Fibroblast of skin of abdomen (primary cell): ENCODE results near the gene TSN. TPM values are rescaled to one million over a fixed set of nuclear protein-coding genes. Genes with fewer than 3 reads are reported as not detected.
"Not testable (repeated sequence)": the region's sequence is repeated elsewhere in the genome, so short reads cannot be mapped to it uniquely, and the experiment has no call there.

Experiments
- DNase-seq: peaks from one replicate; pipeline ENCODE4 v3.0.0-alpha.2; 2013
- polyA plus RNA-seq, 2 experiments: library from polyadenylated mRNA; unstranded; fragments of 120-200 nt; gene quantifications; one replicate each; pipeline ENCODE4 v1.2.1, GENCODE V29; 2013; ENCODE audit not compliant: insufficient read length in 2 of 2

Gene TSN
- polyA plus RNA-seq (2013, experiment 1 of 2; ENCODE audit: insufficient read length), result 63.3 TPM
- polyA plus RNA-seq (2013, experiment 2 of 2; ENCODE audit: insufficient read length), result 61.1 TPM

DNA sequence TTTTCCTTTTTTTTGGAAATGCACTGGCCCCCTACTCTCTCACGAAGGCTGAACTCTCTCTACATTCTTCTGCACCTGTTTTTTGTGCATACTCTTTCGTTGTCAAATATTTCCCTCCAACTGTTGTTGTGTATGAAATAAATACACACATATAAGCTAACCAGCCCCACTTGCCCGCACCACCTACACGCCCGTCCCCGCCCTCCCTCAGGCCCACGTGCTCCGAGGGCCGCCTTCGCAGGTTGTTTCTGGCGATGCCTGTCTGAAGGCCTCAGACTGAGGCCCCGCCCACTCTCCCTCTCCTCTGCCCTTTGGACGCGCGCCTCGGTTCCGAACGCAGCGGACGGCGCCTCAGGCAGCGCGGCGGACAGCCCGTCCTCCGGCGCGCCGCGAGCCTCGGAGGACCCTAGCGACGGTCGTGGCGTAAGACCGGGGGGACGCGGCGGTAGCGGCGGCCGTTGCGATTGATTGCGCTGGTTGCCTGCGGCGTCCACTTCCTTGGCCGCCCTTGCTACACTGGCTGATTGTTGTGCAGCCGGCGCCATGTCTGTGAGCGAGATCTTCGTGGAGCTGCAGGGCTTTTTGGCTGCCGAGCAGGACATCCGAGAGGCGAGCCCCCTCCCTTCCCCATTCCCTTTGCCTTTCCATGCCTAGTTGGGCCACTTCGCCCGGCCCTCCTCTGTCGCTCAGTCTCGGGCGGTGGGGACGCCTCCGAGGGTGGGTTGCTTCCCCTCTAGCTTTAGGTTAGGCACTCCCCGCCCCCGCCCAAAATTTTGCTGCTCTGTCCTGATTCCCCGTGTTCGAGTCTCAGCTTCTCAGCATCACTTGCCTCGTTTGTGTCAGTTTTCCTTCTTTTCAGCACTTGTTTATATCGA, at the start of gene TSN:
Gene TSN (plus strand): TSS at position 415 of the 875 bp plus-strand sequence. CDS start 129 bp downstream, at position 544.
- DNase-seq, result peak; percentile 98

DNA sequence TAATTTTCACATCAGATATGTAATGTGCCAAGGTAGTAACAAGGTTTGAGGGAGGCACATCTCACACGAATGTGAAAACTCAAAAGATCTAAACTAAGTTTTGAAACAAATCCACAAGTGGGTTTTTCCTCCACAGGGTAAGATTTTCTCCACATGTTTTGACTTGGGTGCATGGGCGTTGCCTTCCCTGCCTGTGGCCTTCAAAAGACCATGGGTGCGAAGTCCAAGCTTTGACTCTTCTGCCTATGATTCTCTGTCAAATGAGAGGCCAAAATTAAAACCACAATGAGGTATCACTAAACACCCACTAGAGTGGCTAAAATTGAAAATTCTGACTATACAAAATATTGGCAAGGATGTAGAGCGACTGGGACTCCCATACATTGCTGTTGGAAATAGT, 49.5 kb upstream of the TSN start:
- no peak for DNase-seq

DNA sequence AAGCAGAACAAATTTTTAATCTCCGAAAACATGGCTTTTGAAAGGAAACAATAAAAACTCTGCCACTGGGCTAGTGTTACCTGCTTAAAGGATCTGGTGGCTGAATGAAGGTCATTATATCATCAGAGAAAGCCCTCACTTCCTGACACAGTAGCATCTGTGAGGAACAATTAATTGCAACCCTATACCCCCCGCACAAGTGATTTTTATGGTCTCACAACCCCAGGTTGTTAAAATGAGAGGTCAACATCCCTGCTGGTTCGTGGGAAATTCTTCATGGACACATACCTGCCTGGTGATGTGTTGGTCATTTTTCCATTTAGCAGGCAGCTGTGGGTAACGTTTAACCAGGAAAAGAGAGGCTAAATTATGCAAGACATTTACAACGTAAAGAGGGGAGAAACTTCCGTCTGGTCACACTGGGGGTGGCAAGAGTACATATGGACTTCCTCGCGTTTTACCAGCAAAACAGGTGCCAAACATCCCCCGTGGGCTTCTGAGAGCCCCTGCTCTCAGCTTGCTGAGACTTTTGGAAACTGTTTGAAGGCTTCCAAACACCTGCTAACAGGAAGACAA, 48.0 kb upstream of the TSN start:
- no peak for DNase-seq

DNA sequence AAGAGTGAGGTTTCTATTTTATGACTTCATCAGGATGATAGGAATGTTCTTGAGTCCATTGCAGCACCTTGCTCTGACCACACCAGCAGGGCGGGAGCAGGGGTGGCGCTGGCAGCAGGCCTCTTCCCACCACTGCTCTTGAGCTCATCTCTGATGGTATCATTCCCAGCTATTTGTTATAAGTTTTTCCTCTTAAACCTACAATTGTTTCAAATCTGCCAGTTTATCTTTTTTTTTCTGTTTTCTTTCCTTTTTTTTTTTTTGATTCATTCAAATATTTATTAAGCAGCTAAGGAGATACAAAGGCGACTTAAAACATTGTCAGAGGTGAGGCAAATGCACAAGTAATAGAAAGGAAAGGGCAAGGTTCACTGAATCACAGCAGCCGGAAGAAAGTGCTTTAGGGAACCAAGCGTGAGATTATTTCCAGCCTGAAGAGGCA, 47.5 kb upstream of the TSN start:
- no peak for DNase-seq

DNA sequence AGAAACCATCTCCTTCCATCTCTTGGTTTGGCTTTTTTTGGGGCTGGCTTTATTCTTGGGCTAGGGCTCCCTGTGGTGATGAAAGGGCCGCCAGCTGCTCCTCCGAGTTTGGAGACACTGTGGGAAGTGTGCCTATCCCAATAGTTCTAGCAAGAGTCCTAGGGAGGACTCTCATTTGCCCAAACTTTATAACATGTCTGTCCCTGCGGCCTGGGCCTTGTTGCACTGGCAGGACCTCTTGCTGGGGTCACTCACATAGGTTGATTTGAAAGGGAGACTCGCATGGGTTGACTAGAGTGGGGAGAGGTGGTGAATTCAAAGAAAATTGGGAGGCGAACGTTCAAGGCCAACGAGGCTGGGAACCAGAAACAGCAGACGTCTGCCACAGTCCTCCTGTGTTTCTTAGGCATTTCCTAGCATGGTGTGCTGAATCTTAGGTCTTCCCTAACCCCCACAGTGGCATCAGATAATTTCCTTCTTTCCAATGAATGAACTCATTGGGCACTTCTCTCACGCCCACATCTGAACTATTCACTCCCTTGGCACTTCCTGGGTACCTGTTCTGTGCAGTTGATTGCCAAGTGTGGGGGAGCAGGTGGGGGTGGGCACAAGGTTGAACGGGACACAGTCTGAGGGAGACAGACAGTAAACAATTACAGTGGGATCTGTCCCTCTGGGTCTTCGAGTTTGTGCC, 45.5 kb upstream of the TSN start:
- no peak for DNase-seq

DNA sequence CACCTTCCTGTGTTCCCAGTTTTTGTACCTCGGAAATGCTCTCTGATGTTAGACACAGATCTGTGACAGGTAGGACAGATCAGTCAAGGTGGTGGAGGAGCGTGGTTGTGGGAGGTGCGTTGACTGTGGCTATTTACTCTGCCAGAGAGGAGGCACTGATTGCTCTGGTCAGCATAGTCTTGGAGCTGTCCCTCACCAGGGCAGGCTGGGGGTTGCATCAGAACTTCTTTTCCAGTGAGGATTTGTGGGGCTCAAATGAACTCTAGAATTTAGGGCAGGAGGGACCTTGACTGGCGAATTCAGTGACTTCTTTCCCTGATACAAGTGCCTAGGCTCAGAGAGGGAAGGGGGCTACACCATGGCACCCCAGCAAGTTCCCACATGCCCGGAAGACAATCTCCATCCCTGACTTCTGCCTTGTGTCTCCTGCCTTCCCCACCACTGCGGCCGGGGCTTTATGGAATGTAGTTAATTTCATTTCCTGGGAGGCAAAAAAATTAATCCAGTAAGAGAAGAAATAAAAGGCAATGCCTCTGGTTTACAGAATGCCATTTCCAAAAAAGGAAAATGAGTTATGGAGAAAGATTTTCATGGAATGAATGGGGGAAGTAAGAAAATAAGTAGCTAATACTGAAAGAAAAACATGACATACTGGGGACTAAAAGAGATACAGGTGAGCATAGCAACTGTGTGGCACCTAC, 44.8 kb upstream of the TSN start:
- peak; percentile 67 for DNase-seq

DNA sequence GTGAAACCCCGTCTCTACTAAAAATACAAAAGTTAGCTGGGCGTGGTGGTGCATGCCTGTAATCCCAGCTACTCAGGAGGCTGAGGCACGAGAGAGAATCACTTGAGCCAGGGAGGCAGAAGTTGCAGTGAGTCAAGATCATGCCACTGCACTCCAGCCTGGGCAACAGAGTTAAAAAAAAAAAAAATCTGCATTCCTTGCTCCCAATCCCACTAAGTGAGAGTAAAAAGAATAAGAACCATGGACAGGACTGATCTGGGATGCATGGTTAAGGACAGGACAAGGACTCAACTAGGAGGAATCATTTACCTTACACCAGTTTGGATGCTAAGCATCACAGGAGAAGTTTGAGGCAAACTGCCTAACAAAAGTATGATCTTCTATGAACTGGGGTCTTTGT, 44.0 kb upstream of the TSN start:
- peak; percentile 16 for DNase-seq

DNA sequence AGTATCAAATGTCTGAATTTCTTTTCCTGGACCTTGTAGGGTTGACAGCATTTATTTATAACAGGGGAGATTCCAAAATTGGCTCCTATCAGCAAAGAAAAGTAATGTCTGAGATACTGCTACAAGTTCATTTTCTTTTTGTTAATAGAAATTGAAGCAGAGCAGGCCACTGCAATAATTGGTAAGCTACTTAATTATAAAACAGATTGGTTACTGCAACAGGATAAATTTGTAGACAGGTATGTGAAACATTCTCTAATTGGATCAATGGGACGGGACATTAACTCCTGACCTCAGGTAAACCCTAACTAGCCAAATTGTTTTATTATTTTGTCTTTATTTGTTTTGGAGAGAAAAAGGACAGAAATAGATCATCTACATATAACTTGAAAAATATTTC, 39.3 kb upstream of the TSN start:
- no peak for DNase-seq

DNA sequence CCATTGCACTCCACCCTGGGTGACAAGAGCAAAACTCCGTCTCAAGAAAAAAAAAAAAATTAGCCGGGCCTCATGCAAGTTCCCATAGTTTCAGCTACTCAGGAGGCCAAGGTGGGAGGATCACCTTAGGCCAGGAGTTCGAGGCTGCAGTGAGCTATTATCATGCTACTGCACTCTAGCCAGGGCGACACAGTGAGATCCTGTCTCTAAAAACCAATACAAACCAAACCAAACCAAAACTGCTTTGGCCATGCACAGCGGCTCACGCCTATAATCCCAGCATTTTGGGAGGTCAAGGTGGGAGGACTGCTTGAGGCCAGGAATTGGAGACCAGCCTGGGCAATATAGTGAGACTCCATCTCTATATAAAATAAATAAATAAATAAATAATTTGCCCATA, 37.9 kb upstream of the TSN start:
- no peak for DNase-seq

DNA sequence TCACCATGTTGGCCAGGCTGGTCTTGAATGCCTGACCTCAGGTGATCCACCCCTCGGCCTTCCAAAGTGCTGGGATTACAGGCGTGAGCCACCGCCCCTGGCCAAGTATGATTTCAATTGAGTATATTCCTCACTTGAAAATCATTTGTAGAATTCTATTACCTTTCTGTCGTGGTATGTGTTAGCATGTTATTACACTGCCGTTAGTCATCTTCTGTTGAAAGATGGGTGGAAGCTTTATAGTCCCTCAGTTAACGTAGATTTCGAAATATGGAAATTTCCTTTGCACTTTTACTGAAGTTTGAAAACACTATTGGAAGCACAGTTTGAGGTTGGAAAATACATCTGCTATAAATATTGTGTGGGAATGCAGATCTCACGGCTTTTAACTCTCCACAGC, 33.5 kb upstream of the TSN start:
- DNase-seq, result peak; percentile 94

DNA sequence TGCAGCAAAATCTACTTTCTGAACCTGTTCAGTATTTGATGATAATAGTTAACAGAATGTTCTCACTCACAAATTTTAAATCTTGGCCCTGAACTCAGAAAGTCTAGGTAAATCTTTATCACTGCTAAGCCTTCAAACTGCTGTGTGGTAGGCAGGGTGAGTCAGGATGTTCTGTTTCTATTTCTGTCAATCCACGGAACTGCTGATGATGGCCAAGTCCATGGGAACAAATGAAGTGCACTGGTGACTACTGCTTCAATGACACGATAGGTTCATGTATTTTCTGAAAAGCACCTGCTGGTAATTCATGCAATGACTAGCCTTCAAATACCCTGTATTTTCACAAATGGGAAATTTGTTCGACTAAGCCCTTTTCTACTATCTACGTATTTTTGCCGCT, 33.0 kb upstream of the TSN start:
- DNase-seq, result peak; percentile 64

DNA sequence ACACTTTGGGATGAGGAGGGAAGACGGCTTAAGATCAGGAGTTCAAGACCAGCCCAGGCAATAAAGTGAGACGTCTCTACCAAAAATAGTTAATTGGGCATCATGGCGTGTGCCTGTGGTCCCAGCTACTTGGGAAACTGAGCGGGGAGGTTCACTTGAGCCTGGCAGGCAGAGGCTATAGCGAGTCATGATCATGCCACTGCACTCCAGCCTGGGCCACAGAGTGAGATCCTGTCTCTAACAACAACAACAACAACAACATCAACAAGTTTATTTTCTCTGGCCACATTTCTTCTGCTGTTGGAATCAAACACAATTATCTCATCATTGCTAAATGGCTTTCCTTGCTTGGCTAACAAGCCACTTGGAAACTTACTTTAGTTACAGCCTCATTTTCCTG, 32.1 kb upstream of the TSN start:
- DNase-seq, result no peak

DNA sequence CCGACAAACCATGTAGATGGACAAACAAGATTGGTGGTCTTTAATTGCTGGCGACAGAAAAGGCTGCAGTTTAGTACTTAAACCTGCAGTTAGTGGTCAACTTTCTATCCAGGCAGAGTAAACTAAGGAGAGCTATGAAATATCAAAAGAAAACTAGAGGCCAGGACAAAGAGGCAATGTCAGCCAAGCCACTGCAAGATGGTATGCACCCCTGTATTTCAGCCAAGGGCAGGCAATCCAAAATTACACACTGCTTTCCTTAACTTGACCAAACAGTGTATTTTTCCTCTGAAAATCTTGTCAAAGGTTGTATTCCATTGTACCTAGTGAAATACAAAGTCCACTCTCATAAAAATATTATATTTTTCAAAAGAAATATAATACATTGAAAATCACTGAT, 28.1 kb upstream of the TSN start:
- no peak for DNase-seq

DNA sequence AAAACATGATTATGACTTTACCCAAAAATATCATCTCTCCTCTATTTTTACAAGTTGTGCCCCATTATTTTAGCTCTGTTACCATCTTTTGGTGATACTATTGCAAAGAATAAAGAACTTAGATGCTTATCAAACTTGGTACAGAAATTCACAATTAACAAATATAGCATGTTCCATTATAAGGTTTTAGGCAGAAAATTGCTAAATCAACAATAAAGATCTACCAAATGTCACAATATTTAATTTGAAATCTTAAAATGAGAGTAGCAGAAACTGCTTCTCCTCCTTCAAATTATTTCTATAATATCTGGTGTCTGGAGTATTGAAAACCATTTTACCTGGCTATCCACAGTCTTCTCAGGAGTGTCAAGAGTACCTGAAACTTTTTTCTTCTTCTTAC, 27.5 kb upstream of the TSN start:
- no peak for DNase-seq

DNA sequence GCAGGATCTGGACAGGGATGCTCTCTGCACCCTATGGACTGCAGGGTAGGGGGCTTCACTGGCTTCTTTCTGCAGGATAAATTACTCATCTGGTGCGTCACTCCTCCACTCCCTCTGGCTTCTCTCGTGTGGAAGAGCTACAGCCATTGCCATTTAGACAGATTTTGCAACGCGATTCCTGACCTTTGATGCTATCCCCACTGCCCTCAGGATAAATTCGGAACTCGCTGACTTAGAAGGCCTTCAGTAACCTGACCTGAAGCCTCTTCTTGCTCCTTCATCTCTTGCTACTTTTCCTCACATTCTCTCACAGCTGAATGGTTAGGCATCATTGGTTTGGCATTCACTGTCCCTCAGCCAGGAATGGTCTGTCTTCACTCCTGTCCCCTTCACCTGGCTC, 24.1 kb upstream of the TSN start:
- no peak for DNase-seq

DNA sequence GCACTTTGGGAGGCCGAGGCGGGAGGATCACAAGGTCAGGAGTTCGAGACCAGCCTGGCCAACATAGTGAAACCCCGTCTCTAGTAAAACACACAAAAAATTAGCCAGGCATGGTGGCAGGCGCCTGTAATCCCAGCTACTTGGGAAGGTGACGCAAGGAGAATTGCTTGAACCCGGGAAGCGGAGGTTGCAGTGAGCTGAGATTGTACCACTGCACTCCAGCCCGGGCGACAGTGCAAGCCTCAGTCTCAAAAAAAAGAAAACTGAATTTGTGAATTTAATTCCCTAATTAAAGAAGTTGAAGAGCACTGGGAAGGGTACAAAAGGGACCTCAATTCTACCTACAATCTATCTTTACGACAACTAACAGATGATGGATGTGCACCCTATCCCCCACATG, 20.9 kb upstream of the TSN start:
- DNase-seq, result not testable (repeated sequence)

DNA sequence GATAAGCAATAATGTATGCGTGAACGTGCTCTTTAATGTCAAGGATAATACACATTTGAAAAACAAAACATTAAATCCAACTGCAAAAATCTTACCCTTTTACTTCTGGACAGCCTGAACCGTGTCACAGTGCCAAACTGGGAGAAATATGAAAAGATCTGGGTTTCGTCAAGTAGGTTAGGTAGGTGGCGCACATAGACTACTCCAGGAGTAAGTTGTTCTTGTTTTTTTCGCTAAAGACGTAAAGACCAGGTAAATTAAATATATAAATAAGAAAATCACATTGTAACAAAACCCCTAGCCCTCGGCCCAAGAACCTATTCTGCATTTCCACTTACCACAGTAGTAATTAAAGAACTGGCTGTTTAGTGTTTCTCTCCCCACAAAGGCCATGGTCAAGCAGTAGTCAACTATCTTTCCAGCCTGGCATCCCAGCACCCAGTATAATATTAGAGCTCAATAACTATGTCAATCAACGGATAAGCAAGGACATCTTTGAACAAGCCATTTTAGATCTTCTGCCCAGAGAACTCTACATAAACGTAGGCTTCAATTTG, 19.9 kb upstream of the TSN start:
- DNase-seq, result no peak

DNA sequence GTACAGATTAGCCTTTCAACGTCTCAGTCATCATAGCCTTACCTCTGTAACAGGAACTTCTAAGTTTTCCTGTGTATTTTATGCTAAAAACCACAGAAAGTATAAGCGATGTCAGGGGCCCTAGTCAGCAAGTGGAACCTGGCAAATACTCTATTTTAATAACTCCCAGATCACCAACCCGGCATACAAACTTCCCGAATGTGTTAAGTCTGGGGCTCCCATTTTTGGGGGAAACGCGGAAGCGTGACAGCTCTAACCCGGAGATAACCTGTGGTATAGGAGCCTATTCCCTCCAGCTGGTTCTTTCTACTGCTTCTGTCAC, 19.4 kb upstream of the TSN start:
- no peak for DNase-seq

DNA sequence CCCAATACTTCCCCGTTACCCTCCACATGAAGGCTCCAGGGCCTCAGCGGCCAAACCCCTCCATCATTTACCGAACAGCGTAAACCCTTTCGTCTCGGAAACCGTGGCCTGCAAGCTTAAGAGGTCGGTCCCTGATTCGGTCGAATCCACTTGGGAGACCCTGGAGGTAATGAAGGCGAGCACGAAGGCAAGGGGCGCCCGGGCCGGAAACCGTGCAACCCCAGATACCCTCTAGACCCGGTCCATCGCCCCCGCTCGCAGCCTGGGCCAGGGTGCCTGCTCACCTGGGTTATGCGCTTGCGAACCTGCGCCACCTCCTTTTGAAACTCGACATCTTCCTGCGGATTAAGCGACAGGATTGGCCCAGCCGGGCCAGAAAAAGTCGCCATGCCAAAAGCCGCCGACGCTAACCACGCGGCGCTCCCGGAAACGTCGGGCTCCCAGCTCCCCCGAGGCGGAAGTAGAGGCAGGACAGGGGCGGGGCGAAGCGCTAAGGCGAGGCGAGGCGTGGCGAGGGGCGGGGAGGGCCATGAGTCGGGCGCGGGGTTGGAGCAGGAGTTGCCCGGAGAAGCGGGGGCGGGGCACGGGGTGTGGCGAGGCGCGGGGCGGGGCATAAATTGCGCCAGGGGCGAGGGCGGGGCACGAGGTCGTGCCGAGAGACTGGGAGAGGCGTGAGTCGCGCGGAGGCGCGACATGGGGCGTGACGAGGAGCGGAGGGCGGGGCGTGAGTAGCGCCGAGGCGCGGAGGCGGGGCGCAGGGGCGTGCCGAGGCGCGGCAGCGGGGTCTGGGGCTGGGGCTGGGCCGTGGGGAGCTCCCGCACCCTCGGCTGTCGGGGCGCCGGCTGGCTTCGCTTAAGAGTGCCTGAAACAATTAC, 18.8 kb upstream of the TSN start, which contains the start of gene NIFK:
Gene NIFK (minus strand): TSS at position 414 of the 875 bp plus-strand sequence. CDS start 25 bp downstream, at position 389.
- DNase-seq, result peak; percentile 98

DNA sequence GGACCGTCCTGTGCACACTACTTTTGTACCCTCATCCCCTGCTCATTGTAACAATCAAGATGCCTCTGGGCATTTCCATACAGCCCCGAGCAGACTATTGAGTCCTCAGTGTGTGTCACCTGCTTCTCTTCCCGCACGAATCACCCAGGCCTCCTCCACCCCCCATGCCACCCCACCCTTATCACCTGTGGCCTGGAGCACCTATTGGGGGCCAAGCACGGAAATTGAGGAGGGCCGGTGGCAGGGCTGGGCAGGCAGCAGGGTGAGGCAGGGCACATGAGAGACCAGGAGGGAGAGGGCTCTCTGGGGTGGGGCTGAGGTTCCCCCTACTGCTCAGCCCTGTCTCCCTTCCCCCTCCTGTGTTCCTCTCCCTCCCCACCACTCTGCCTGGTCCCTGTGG, 14.5 kb upstream of the TSN start:
- DNase-seq, result no peak

DNA sequence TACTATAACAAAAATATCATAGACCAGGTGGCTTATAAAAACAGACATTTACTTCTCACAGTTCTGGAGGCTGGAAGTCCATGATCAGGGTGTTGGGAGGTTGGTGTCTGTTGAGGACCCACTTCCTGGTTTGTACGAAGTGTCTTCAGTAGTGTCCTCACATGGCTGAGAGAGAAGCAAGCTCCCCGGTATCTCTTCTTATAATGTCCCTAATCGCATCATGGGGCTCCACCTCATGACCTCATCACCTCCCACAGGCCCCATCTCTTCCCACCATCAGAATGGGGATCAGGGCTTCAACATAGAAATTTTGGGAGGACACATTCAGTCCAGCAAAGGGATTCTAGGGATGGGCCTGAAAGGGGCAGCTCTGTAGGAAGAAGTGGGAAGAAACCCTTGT, 14.0 kb upstream of the TSN start:
- no peak for DNase-seq
